IPS-NIHi11 (cell line): Measurements from ENCODE around the gene TTC21B.

ENCODE experiments used
- DNase-seq: peaks from one replicate; pipeline ENCODE4 v3.0.0; 2012; ENCODE audit warnings: mixed read lengths, low spot score

Gene TTC21B

GRCh38 chr2:165924946-165925345, 28.6 kb downstream of the TTC21B start:
- DNase-seq, result no peak

- DNase-seq, result no peak
Observed at GRCh38 chr2:165920748-165921147, 32.8 kb downstream of the TTC21B start.

GRCh38 chr2:165913636-165914035, 39.9 kb downstream of the TTC21B start:
- DNase-seq, result no peak

GRCh38 chr2:165911981-165912380, 41.6 kb downstream of the TTC21B start:
- no peak for DNase-seq

GRCh38 chr2:165911231-165911630, 42.3 kb downstream of the TTC21B start:
- DNase-seq, result no peak

GRCh38 chr2:165909466-165909865, 44.1 kb downstream of the TTC21B start:
- DNase-seq, result no peak

GRCh38 chr2:165905854-165906253, 47.7 kb downstream of the TTC21B start:
- no peak for DNase-seq

GRCh38 chr2:165905269-165905668, 48.3 kb downstream of the TTC21B start:
- DNase-seq, result no peak

GRCh38 chr2:165904432-165904831, 49.1 kb downstream of the TTC21B start:
- DNase-seq, result no peak

- no peak for DNase-seq
Observed at GRCh38 chr2:165903406-165903805, 50.2 kb downstream of the TTC21B start.

GRCh38 chr2:165902934-165903333, 50.6 kb downstream of the TTC21B start:
- DNase-seq, result no peak

- DNase-seq, result no peak
Observed at GRCh38 chr2:165901620-165902298, 51.8 kb downstream of the TTC21B start.

- no peak for DNase-seq
Observed at GRCh38 chr2:165899311-165899710, 54.3 kb downstream of the TTC21B start.

GRCh38 chr2:165898381-165898780, 55.2 kb downstream of the TTC21B start:
- DNase-seq, result no peak

- DNase-seq, result no peak
Observed at GRCh38 chr2:165897726-165898125, 55.9 kb downstream of the TTC21B start.

GRCh38 chr2:165897074-165897473, 56.5 kb downstream of the TTC21B start:
- DNase-seq, result no peak

- DNase-seq, result no peak
Observed at GRCh38 chr2:165895974-165896373, 57.6 kb downstream of the TTC21B start.

- DNase-seq, result no peak
Observed at GRCh38 chr2:165893556-165893955, 60.0 kb downstream of the TTC21B start.

- DNase-seq, result no peak
Observed at GRCh38 chr2:165892526-165892925, 61.0 kb downstream of the TTC21B start.

GRCh38 chr2:165891943-165892342, 61.6 kb downstream of the TTC21B start:
- DNase-seq, result no peak

- no peak for DNase-seq
Observed at GRCh38 chr2:165891345-165891744, 62.2 kb downstream of the TTC21B start.

GRCh38 chr2:165889798-165890197, 63.8 kb downstream of the TTC21B start:
- DNase-seq, result no peak

- DNase-seq, result no peak
Observed at GRCh38 chr2:165889158-165889557, 64.4 kb downstream of the TTC21B start.

GRCh38 chr2:165888171-165888570, 65.4 kb downstream of the TTC21B start:
- DNase-seq, result no peak
